HL-60 (cell line): ENCODE results near the gene KLHL12.

Experiments
- POLR2AphosphoS5 ChIP-seq: IDR thresholded peaks from 2 replicates; pipeline ENCODE4 v1.6.1; 2012; ENCODE audit warnings: low read depth
- TF ChIP-seq, protein P1 (sequence below): IDR thresholded peaks from one replicate; pipeline ENCODE4 v1.5.1; 2011; ENCODE audit warnings: low read length, control low read depth, inconsistent platforms; ENCODE audit not compliant: insufficient read depth
- TF ChIP-seq, protein P2 (sequence below): IDR thresholded peaks from 2 replicates; pipeline ENCODE4 v1.6.1; 2012; ENCODE audit warnings: low read depth; ENCODE audit not compliant: insufficient replicate concordance

DNA sequence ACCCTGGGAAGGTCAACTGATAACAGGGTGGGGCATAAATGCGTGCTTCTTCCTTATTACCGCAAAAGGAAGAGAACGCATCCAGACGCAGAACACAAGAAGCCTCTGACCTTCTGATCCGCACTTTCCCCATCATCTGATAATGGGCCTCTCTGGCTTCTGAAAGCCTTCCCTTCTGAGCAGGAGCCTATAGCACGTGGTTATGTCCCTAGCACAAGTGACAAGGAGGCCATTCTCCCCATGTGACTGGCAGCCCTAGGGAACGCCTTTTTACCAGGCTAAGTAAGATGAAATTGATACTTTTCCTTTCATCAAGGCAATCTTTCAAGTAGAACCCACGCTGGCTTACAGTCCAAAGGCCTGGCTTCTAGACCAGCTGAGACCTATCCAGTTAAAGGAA, 72.2 kb downstream of the KLHL12 start:
- TF ChIP-seq, protein P1, sequence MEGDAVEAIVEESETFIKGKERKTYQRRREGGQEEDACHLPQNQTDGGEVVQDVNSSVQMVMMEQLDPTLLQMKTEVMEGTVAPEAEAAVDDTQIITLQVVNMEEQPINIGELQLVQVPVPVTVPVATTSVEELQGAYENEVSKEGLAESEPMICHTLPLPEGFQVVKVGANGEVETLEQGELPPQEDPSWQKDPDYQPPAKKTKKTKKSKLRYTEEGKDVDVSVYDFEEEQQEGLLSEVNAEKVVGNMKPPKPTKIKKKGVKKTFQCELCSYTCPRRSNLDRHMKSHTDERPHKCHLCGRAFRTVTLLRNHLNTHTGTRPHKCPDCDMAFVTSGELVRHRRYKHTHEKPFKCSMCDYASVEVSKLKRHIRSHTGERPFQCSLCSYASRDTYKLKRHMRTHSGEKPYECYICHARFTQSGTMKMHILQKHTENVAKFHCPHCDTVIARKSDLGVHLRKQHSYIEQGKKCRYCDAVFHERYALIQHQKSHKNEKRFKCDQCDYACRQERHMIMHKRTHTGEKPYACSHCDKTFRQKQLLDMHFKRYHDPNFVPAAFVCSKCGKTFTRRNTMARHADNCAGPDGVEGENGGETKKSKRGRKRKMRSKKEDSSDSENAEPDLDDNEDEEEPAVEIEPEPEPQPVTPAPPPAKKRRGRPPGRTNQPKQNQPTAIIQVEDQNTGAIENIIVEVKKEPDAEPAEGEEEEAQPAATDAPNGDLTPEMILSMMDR = no peak
- TF ChIP-seq POLR2AphosphoS5 = no peak
- TF ChIP-seq, protein P2, sequence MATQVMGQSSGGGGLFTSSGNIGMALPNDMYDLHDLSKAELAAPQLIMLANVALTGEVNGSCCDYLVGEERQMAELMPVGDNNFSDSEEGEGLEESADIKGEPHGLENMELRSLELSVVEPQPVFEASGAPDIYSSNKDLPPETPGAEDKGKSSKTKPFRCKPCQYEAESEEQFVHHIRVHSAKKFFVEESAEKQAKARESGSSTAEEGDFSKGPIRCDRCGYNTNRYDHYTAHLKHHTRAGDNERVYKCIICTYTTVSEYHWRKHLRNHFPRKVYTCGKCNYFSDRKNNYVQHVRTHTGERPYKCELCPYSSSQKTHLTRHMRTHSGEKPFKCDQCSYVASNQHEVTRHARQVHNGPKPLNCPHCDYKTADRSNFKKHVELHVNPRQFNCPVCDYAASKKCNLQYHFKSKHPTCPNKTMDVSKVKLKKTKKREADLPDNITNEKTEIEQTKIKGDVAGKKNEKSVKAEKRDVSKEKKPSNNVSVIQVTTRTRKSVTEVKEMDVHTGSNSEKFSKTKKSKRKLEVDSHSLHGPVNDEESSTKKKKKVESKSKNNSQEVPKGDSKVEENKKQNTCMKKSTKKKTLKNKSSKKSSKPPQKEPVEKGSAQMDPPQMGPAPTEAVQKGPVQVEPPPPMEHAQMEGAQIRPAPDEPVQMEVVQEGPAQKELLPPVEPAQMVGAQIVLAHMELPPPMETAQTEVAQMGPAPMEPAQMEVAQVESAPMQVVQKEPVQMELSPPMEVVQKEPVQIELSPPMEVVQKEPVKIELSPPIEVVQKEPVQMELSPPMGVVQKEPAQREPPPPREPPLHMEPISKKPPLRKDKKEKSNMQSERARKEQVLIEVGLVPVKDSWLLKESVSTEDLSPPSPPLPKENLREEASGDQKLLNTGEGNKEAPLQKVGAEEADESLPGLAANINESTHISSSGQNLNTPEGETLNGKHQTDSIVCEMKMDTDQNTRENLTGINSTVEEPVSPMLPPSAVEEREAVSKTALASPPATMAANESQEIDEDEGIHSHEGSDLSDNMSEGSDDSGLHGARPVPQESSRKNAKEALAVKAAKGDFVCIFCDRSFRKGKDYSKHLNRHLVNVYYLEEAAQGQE = no peak
